Measurements from ENCODE around the gene SLC30A3.

DNA sequence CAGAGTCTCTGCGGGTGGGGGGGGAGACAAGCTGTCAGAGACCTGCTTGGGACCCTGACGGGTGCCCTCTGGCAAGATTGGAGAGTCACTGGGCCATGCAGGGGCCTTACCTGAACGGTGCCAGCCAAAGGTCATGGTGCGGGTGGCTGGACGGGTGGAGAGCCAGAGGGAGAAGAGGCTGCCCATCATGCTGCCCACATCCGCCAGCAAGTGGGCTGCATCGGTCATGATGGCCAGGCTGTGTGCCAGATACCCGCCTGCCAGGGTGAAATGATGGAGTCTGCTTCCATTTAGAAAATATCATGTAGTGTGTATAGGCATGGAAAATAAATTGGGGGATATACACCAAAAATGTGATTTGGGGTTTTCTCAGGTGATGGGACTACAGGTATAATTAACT lies 4.8 kb downstream of the SLC30A3 start:
- TF ChIP-seq, protein P1, sequence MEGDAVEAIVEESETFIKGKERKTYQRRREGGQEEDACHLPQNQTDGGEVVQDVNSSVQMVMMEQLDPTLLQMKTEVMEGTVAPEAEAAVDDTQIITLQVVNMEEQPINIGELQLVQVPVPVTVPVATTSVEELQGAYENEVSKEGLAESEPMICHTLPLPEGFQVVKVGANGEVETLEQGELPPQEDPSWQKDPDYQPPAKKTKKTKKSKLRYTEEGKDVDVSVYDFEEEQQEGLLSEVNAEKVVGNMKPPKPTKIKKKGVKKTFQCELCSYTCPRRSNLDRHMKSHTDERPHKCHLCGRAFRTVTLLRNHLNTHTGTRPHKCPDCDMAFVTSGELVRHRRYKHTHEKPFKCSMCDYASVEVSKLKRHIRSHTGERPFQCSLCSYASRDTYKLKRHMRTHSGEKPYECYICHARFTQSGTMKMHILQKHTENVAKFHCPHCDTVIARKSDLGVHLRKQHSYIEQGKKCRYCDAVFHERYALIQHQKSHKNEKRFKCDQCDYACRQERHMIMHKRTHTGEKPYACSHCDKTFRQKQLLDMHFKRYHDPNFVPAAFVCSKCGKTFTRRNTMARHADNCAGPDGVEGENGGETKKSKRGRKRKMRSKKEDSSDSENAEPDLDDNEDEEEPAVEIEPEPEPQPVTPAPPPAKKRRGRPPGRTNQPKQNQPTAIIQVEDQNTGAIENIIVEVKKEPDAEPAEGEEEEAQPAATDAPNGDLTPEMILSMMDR (conservative IDR thresholded peaks at IDR 0.05; ENCODE audit: low read depth, low read length) = no peak
- TF ChIP-seq EZH2 (IDR thresholded peaks at IDR 0.05; ENCODE audit: borderline replicate concordance, low read depth, low read length, poor library complexity, severe bottlenecking) = no peak

Data from A673 (cell line).